Liver (tissue), 9 donors: ENCODE data around the gene BEST2. TPM values are rescaled to one million over a fixed set of nuclear protein-coding genes. Genes with fewer than 3 reads are reported as not detected.
"Not testable (repeated sequence)": the region's sequence is repeated elsewhere in the genome, so short reads cannot be mapped to it uniquely, and the experiment has no call there.

Experiments
- DNase-seq: peaks from one replicate; pipeline ENCODE4 v3.0.0-alpha.2; 2017; ENCODE audit warnings: low spot score
- H3K27ac ChIP-seq, 2 donors: one replicate each; pipeline ENCODE4 v1.7.0; 2013; ENCODE audit warnings: inconsistent platforms in 2 of 2, low read length in 2 of 2, control low read depth in 1 of 2, low read depth in 1 of 2, mild to moderate bottlenecking in 1 of 2
- H3K27me3 ChIP-seq, 4 donors: one replicate each; pipeline versions ENCODE4 v1.6.1 to v1.7.0; 2013; ENCODE audit warnings: low read length in 3 of 4, inconsistent platforms in 1 of 4, mild to moderate bottlenecking in 1 of 4, moderate library complexity in 1 of 4; ENCODE audit not compliant: control insufficient read depth in 4 of 4, insufficient read depth in 4 of 4
- H3K36me3 ChIP-seq, 4 donors: one replicate each; pipeline versions ENCODE4 v1.6.1 to v1.7.0; 2013; ENCODE audit warnings: low read length in 3 of 4, mild to moderate bottlenecking in 3 of 4, low read depth in 1 of 4, moderate library complexity in 1 of 4; ENCODE audit not compliant: control insufficient read depth in 4 of 4, insufficient read depth in 3 of 4
- H3K4me1 ChIP-seq, 4 donors: one replicate each; pipeline versions ENCODE4 v1.6.1 to v1.7.0; 2013; ENCODE audit warnings: low read length in 3 of 4, mild to moderate bottlenecking in 3 of 4, moderate library complexity in 1 of 4; ENCODE audit not compliant: control insufficient read depth in 4 of 4, insufficient read depth in 4 of 4
- H3K4me3 ChIP-seq, 3 donors: one replicate each; pipeline versions ENCODE4 v1.6.1 to v1.7.0; 2013; ENCODE audit warnings: low read length in 3 of 3, control low read depth in 1 of 3, low read depth in 1 of 3, mild to moderate bottlenecking in 1 of 3
- H3K9ac ChIP-seq, 2 donors: one replicate each; pipeline ENCODE4 v1.7.0; 2013; ENCODE audit warnings: low read length in 2 of 2, mild to moderate bottlenecking in 2 of 2, moderate library complexity in 2 of 2, control low read depth in 1 of 2, low read depth in 1 of 2
- H3K9me3 ChIP-seq, 4 donors: one replicate each; pipeline versions ENCODE4 v1.6.1 to v1.7.0; 2013; ENCODE audit warnings: low read length in 3 of 4; ENCODE audit not compliant: control insufficient read depth in 4 of 4
- ATF3 ChIP-seq: IDR thresholded peaks from 2 replicates; pipeline ENCODE4 v1.6.1; 2016; ENCODE audit warnings: antibody characterized with exemption
- EGR1 ChIP-seq, 2 donors: IDR thresholded peaks; 2 replicates each; pipeline ENCODE4 v1.6.1; 2016 to 2018; ENCODE audit warnings: antibody characterized with exemption in 2 of 2, low read depth in 2 of 2
- FOXA1 ChIP-seq: IDR thresholded peaks from 2 replicates; pipeline ENCODE4 v1.6.1; 2016; ENCODE audit warnings: antibody characterized with exemption
- FOXA2 ChIP-seq: IDR thresholded peaks from 2 replicates; pipeline ENCODE4 v1.6.1; 2016; ENCODE audit warnings: antibody characterized with exemption
- GABPA ChIP-seq, 2 donors: IDR thresholded peaks in 1 of 2; conservative IDR thresholded peaks in 1 of 2; 2 replicates each; pipeline ENCODE4 v1.6.1; 2016; ENCODE audit warnings: antibody characterized with exemption in 2 of 2, mild to moderate bottlenecking in 1 of 2, moderate library complexity in 1 of 2
- HNF4A ChIP-seq, 2 donors: conservative IDR thresholded peaks; 2 replicates each; pipeline ENCODE4 v1.6.1; 2016; ENCODE audit warnings: antibody characterized with exemption in 2 of 2, mild to moderate bottlenecking in 2 of 2
- HNF4G ChIP-seq: IDR thresholded peaks from 2 replicates; pipeline ENCODE4 v1.6.1; 2016; ENCODE audit warnings: antibody characterized with exemption
- JUND ChIP-seq, 2 donors: IDR thresholded peaks; 2 replicates each; pipeline ENCODE4 v1.6.1; 2016; ENCODE audit warnings: antibody characterized with exemption in 2 of 2
- NR2F2 ChIP-seq: IDR thresholded peaks from 2 replicates; pipeline ENCODE4 v1.6.1; 2016; ENCODE audit warnings: antibody characterized with exemption
- RAD21 ChIP-seq, 2 donors: IDR thresholded peaks; 2 replicates each; pipeline ENCODE4 v1.6.1; 2016; ENCODE audit warnings: antibody characterized with exemption in 2 of 2, mild to moderate bottlenecking in 2 of 2
- SP1 ChIP-seq: IDR thresholded peaks from 2 replicates; pipeline ENCODE4 v1.6.1; 2018; ENCODE audit warnings: antibody characterized with exemption, mild to moderate bottlenecking
- TAF1 ChIP-seq: conservative IDR thresholded peaks from 2 replicates; pipeline ENCODE4 v1.6.1; 2016; ENCODE audit warnings: antibody characterized with exemption, mild to moderate bottlenecking
- YY1 ChIP-seq: IDR thresholded peaks from 2 replicates; pipeline ENCODE4 v1.6.1; 2016; ENCODE audit warnings: antibody characterized with exemption, mild to moderate bottlenecking
- WGBS: extraction: QIAGEN DNeasy Blood & Tissue Kit; methylation state at CpG from one replicate; pipeline ENCODE4 v1.1.7; 2013; 5-methylcytosine and 5-hydroxymethylcytosine counted together
- polyA plus RNA-seq, 2 donors: library from polyadenylated mRNA; stranded (reverse) in 1 of 2; unstranded in 1 of 2; fragments of 200-250 nt in 1 of 2; fragments of >200 nt in 1 of 2; fragmentation: Nextera tagmentation in 1 of 2; extraction: Ambion mirVana in 1 of 2; gene quantifications; one replicate each; pipeline versions ENCODE4 v1.2.1 to v1.2.3, GENCODE V29; 2013 to 2015
- total RNA-seq, 2 donors: library from RNA; depleted of rRNA; stranded (reverse); fragments of >200 nt; gene quantifications; one replicate each; pipeline ENCODE4 v1.2.3, GENCODE V29; 2014
- TF ChIP-seq, protein P1 (sequence below): IDR thresholded peaks from 2 replicates; pipeline ENCODE4 v1.6.1; 2016; ENCODE audit warnings: antibody characterized with exemption
- TF ChIP-seq, protein P2 (sequence below): IDR thresholded peaks from 2 replicates; pipeline ENCODE4 v1.6.1; 2016; ENCODE audit warnings: antibody characterized with exemption, mild to moderate bottlenecking
- TF ChIP-seq, protein P3 (sequence below): fragments of 150-350 bp; IDR thresholded peaks from 2 replicates; pipeline ENCODE4 v1.5.1; 2017; ENCODE audit warnings: improper control_type of control experiment, low read depth, low read length; ENCODE audit not compliant: missing input control
- donor health status: healthy.
- donor health status: healthy.
- donor health status: healthy.
- donor health status: healthy.
- donor health status: healthy.

Gene BEST2
- total and polyA plus RNA-seq, 4 donors, result not detected

- DNase-seq, result no peak
- 94% methylated on average over 6 of the region's 6 CpGs for WGBS
- H3K4me3 ChIP-seq, result no peak overlapping the region
- no peaks in the 10 kb centered on the region for H3K9me3 ChIP-seq
- H3K4me1 ChIP-seq, result peaks cover 0 to 32% (median 18%) of the 10 kb centered on the region in 4 donors
- TF ChIP-seq NR2F2, result no peak
- no peak for TF ChIP-seq HNF4A (conservative IDR thresholded peaks at IDR 0.05)
- no peak for TF ChIP-seq RAD21 (IDR thresholded peaks at IDR 0.05)
- TF ChIP-seq GABPA (IDR thresholded peaks at IDR 0.05 in 1 of 2, conservative IDR thresholded peaks at IDR 0.05 in 1 of 2), result no peak
- TF ChIP-seq, protein P1, sequence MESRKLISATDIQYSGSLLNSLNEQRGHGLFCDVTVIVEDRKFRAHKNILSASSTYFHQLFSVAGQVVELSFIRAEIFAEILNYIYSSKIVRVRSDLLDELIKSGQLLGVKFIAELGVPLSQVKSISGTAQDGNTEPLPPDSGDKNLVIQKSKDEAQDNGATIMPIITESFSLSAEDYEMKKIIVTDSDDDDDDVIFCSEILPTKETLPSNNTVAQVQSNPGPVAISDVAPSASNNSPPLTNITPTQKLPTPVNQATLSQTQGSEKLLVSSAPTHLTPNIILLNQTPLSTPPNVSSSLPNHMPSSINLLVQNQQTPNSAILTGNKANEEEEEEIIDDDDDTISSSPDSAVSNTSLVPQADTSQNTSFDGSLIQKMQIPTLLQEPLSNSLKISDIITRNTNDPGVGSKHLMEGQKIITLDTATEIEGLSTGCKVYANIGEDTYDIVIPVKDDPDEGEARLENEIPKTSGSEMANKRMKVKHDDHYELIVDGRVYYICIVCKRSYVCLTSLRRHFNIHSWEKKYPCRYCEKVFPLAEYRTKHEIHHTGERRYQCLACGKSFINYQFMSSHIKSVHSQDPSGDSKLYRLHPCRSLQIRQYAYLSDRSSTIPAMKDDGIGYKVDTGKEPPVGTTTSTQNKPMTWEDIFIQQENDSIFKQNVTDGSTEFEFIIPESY, result no peak
- no peak for TF ChIP-seq FOXA1
- TF ChIP-seq, protein P2, sequence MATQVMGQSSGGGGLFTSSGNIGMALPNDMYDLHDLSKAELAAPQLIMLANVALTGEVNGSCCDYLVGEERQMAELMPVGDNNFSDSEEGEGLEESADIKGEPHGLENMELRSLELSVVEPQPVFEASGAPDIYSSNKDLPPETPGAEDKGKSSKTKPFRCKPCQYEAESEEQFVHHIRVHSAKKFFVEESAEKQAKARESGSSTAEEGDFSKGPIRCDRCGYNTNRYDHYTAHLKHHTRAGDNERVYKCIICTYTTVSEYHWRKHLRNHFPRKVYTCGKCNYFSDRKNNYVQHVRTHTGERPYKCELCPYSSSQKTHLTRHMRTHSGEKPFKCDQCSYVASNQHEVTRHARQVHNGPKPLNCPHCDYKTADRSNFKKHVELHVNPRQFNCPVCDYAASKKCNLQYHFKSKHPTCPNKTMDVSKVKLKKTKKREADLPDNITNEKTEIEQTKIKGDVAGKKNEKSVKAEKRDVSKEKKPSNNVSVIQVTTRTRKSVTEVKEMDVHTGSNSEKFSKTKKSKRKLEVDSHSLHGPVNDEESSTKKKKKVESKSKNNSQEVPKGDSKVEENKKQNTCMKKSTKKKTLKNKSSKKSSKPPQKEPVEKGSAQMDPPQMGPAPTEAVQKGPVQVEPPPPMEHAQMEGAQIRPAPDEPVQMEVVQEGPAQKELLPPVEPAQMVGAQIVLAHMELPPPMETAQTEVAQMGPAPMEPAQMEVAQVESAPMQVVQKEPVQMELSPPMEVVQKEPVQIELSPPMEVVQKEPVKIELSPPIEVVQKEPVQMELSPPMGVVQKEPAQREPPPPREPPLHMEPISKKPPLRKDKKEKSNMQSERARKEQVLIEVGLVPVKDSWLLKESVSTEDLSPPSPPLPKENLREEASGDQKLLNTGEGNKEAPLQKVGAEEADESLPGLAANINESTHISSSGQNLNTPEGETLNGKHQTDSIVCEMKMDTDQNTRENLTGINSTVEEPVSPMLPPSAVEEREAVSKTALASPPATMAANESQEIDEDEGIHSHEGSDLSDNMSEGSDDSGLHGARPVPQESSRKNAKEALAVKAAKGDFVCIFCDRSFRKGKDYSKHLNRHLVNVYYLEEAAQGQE, result no peak
- TF ChIP-seq FOXA2, result no peak
- no peak for TF ChIP-seq TAF1
- no peak for TF ChIP-seq JUND (IDR thresholded peaks at IDR 0.05)
- TF ChIP-seq EGR1 (IDR thresholded peaks at IDR 0.05; ENCODE audit: low read depth in 2 of 2), result no peak
- TF ChIP-seq YY1, result no peak
- H3K9ac ChIP-seq, result no peak overlapping the region
- H3K27me3 ChIP-seq, result no peaks in the 10 kb centered on the region
- peaks cover 0 to 6% (median 1%) of the 10 kb centered on the region in 4 donors for H3K36me3 ChIP-seq
- H3K27ac ChIP-seq, result no peak overlapping the region
Observed at GRCh38 chr19:12797141-12797587, 45.6 kb downstream of the BEST2 start.

DNA sequence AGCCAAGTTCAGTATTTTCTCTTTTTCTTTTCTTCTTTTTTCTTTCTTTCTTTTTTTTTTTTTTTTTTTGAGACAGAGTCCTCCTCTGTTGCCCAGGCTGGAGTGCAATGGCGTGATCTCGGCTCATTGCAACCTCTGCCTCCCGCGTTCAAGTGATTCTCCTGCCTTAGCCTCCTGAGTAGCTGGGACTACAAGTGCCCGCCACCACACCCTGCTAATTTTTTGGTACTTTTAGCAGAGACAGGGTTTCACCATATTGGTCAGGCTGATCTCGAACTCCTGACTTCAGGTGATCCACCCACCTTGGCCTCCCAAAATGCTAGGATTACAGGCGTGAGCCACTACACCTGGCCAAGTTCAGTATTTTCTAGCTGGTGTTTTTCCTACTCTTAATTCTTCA lies 46.0 kb downstream of the BEST2 start:
- 96% methylated on average over 7 of the region's 7 CpGs for WGBS
- H3K9ac ChIP-seq, H3K27ac ChIP-seq, H3K4me3 ChIP-seq, DNase-seq, H3K27me3 ChIP-seq, H3K36me3 ChIP-seq, H3K9me3 ChIP-seq: not testable (repeated sequence)
- peaks cover 0 to 37% (median 22%) of the 10 kb centered on the region in 4 donors for H3K4me1 ChIP-seq

DNA sequence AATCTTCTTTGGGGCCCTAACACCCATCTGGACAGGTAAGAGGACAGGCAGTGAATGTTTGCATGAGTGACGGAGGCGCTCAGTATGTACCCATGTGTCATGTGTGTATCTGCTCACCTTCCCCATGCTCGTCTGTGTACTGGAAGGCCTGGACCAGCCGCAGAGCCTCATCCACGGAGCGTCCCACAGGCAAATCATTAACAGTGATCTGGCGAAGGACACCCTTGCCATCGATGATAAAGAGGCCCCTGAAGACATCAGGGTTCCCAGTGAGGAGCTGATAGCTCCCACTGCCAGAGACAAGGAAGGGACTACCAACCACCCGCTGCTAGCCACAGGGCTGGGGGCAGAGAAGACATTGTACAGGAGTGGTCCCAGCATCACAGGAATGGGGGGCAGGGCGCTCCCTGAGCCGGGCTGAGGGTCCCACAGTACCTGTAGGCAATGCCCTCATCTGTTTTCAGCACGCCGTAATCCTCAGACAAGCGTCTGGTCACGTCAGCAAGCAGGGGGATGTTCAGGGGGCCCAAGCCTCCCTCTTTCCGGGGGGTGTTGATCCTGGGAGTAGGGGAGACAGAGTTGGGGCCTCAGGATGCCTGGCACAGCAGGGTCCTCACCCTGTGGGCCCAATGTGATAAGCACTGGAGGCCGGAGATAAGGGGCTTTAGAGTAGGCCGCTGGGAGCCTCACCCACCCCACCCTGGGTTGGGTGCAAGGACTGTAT lies 48.3 kb downstream of the BEST2 start:
- DNase-seq, result peak; percentile 81
- H3K9ac ChIP-seq, result no peak overlapping the region
- H3K4me1 ChIP-seq, result peaks cover 0 to 33% (median 21%) of the 10 kb centered on the region in 4 donors
- no peaks in the 10 kb centered on the region for H3K27me3 ChIP-seq
- H3K9me3 ChIP-seq, result no peaks in the 10 kb centered on the region
- H3K27ac ChIP-seq, result no peak overlapping the region
- peaks cover 0 to 6% (median 1%) of the 10 kb centered on the region in 4 donors for H3K36me3 ChIP-seq
- H3K4me3 ChIP-seq, result no peak overlapping the region
- 82% methylated on average over 18 of the region's 18 CpGs for WGBS
- TF ChIP-seq HNF4G, result no peak
- no peak for TF ChIP-seq RAD21 (IDR thresholded peaks at IDR 0.05)
- no peak for TF ChIP-seq SP1
- no peak for TF ChIP-seq ATF3
- no peak for TF ChIP-seq EGR1 (IDR thresholded peaks at IDR 0.05; ENCODE audit: low read depth in 2 of 2)
- TF ChIP-seq, protein P2, result no peak
- no peak for TF ChIP-seq FOXA1
- no peak for TF ChIP-seq YY1
- no peak for TF ChIP-seq FOXA2
- TF ChIP-seq, protein P3, sequence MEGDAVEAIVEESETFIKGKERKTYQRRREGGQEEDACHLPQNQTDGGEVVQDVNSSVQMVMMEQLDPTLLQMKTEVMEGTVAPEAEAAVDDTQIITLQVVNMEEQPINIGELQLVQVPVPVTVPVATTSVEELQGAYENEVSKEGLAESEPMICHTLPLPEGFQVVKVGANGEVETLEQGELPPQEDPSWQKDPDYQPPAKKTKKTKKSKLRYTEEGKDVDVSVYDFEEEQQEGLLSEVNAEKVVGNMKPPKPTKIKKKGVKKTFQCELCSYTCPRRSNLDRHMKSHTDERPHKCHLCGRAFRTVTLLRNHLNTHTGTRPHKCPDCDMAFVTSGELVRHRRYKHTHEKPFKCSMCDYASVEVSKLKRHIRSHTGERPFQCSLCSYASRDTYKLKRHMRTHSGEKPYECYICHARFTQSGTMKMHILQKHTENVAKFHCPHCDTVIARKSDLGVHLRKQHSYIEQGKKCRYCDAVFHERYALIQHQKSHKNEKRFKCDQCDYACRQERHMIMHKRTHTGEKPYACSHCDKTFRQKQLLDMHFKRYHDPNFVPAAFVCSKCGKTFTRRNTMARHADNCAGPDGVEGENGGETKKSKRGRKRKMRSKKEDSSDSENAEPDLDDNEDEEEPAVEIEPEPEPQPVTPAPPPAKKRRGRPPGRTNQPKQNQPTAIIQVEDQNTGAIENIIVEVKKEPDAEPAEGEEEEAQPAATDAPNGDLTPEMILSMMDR, result no peak
